ENCODE measurements around the gene CCDC197.
A peak's percentile ranks its signal among the peaks of the same experiment; 100 is the strongest.

Gene CCDC197

DNA sequence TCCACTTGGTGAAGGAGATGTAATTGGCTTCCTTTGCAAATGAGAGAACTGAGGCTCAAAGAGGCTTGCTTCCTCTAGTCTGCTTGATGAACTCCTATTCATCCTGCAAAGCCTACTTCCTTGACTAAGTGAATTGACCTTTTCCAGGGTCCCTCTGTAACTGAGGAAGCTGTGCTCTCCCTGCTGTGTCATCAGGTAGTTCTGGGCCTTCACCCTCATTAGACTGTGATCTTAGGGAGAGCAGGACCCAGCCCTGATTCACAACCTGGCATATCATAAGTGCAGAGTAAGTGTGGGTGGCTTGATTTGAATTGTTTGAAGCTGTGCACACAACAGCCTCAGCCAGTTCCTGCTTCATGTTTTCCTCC is 37.0 kb upstream of the CCDC197 start:
- ChIA-PET CTCF (interaction anchor here (1.4 to 11.9 kb wide), 10 partner anchors 9 to 41 kb away, joined by 4 to 156 read pairs (median 10); partner anchors contain the start of genes ASB2 and CCDC197), POLR2A (interaction anchor here (0.9 to 2.9 kb wide), 8 partner anchors 8 to 41 kb away, joined by 4 to 18 read pairs (median 7); no protein-coding TSS in a partner anchor)
- TF ChIP-seq, protein P1, sequence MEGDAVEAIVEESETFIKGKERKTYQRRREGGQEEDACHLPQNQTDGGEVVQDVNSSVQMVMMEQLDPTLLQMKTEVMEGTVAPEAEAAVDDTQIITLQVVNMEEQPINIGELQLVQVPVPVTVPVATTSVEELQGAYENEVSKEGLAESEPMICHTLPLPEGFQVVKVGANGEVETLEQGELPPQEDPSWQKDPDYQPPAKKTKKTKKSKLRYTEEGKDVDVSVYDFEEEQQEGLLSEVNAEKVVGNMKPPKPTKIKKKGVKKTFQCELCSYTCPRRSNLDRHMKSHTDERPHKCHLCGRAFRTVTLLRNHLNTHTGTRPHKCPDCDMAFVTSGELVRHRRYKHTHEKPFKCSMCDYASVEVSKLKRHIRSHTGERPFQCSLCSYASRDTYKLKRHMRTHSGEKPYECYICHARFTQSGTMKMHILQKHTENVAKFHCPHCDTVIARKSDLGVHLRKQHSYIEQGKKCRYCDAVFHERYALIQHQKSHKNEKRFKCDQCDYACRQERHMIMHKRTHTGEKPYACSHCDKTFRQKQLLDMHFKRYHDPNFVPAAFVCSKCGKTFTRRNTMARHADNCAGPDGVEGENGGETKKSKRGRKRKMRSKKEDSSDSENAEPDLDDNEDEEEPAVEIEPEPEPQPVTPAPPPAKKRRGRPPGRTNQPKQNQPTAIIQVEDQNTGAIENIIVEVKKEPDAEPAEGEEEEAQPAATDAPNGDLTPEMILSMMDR (IDR thresholded peaks at IDR 0.05; ENCODE audit: control extremely low read depth, extremely low read depth, low read depth, missing control alignments): no peak
- no peak for DNase-seq (ENCODE audit: extremely low spot score)

DNA sequence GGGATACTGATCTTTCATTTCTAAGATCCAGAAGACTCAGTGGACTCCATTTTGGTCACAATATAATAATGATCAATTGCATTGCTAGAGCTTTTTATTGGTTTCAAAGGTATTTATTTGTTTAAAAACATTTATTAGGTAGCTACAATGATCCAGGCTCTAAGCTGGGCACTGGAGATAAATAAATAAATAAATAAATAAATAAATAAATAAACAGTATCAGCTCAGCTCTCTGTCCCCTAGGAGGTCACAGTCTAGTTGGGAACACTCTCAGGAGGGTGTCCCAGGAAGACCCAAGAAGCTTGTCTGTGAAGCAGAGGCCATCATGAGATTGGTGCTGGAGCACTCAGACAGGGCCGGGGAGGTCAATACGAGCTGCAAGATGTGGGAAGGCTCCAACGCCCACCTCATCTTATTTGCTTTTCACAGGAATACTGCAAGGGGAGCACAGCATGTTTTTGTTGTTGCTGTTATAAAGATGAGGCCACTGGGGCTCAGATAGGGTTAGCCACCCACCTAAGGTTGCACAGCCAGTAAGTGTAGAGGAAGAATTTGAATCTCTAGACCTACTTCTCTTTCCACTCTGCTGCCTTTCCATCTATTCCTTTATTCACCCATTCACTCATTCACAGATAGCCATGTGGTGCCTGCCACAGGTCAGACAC is 36.2 kb upstream of the CCDC197 start:
- CTCF ChIA-PET: interaction anchor here (1.1 to 11.9 kb wide), 8 partner anchors 8 to 40 kb away, joined by 4 to 156 read pairs (median 10); partner anchors contain the start of gene CCDC197
- no peak for DNase-seq (ENCODE audit: extremely low spot score)
- POLR2A ChIA-PET: interaction anchor here (0.9 to 2.9 kb wide), 5 partner anchors 10 to 40 kb away, joined by 3 to 18 read pairs (median 6); no protein-coding TSS in a partner anchor
- TF ChIP-seq, protein P1 (IDR thresholded peaks at IDR 0.05; ENCODE audit: control extremely low read depth, extremely low read depth, low read depth, missing control alignments): no peak

DNA sequence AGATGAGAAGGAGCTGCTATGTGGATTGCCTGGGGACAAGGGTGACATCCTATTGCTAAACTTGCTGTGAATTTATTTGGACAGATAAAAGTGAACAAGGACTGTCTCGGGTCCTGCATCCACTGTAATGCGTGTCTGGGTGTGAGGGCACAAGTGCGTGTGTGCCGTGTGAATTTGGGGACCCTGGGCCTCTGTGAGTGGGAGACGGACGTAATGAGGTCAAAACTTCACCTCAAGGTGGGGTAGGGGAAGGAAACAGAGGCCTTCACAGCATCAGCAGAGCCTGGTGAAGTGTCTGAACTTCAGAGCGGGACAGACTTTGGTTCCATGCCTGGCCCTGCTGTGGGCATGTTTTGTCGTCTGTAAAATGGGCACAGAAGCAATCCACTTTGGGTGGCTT is 35.5 kb upstream of the CCDC197 start:
- POLR2A ChIA-PET: interaction anchor here (0.7 to 1.4 kb wide), 5 partner anchors 10 to 34 kb away, joined by 3 to 5 read pairs (median 3); no protein-coding TSS in a partner anchor
- TF ChIP-seq, protein P1 (IDR thresholded peaks at IDR 0.05; ENCODE audit: control extremely low read depth, extremely low read depth, low read depth, missing control alignments): no peak
- CTCF ChIA-PET: interaction anchor here (1.4 to 11.9 kb wide), 6 partner anchors 8 to 40 kb away, joined by 4 to 156 read pairs (median 29); partner anchors contain the start of gene CCDC197
- DNase-seq (ENCODE audit: extremely low spot score): no peak

DNA sequence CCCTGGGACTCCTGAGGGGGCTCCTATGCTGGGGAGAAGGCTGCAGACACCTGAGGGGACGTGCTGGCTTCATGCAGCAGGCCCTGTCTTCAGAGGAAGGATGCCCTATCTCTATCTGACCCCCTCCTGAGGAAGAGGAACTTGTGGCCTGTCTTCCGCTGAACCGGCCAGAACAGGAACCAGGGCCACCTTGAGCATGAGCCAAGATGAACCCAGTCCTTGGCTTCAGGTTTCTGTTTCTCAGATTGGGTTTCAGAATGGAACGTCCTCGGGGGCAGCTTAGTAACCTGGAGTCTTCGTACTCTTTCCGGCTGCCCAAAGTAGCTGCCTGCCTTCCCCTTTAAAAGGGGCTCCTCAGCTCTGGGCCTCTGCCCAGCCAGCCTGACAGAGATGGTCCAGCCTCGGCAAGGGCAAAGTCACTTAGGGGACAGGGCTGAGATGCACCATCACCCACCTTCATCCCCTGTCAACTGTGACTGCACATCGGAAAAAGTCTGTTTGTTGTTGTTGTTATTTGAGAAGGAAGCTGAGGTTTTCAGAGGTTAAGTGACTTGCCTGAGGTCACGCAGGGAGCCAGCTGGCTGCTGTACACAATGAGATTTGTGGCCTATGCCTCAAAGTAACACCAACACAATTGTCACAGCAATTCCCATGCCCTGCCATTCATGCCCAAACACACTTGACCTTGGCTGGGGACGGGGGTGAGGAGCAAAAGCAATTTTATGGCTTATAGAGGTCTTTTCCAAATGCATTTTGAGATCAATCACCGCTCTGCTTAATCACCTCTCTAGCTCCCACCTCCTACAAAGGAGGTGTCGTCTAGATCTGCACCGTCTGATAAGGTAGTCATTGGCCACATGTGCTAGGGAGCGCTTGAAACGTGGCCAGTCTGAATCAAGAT is 34.1 kb upstream of the CCDC197 start:
- TF ChIP-seq, protein P1 (IDR thresholded peaks at IDR 0.05; ENCODE audit: control extremely low read depth, extremely low read depth, low read depth, missing control alignments): no peak
- DNase-seq (ENCODE audit: extremely low spot score): peak; percentile 78
- ChIA-PET CTCF (interaction anchor here (1.2 to 11.9 kb wide), 9 partner anchors 8 to 39 kb away, joined by 3 to 156 read pairs (median 5); partner anchors contain the start of gene ASB2), POLR2A (interaction anchor here (0.5 to 1.2 kb wide), 5 partner anchors 8 to 34 kb away, joined by 3 read pairs; partner anchors contain the start of gene CCDC197)

DNA sequence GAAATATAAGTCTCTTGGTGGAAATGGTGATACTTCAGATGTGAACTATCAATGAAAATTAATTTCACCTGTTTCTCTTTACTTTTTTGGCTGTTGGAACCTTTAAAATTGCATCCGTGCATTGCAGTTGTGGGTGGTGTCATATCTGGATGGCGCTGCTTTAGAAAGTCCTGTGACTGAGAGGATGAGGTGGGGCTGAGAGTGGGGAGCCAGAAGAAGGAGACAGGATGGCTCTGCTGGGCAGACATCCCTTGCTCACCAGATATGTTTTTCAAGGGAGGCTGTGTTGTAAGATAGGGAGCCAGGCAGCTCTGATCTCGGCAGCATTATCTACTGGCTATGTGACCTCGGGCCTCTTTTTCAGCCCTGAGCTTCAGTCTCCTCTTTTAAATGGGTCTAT is 33.4 kb upstream of the CCDC197 start:
- no peak for DNase-seq (ENCODE audit: extremely low spot score)
- ChIA-PET CTCF (interaction anchor here (1.1 to 11.9 kb wide), 10 partner anchors 7 to 41 kb away, joined by 3 to 156 read pairs (median 4); partner anchors contain the start of gene ASB2), POLR2A (interaction anchor here (0.6 to 1.2 kb wide), 4 partner anchors 7 to 24 kb away, joined by 3 read pairs; no protein-coding TSS in a partner anchor)
- TF ChIP-seq, protein P1 (IDR thresholded peaks at IDR 0.05; ENCODE audit: control extremely low read depth, extremely low read depth, low read depth, missing control alignments): no peak

DNA sequence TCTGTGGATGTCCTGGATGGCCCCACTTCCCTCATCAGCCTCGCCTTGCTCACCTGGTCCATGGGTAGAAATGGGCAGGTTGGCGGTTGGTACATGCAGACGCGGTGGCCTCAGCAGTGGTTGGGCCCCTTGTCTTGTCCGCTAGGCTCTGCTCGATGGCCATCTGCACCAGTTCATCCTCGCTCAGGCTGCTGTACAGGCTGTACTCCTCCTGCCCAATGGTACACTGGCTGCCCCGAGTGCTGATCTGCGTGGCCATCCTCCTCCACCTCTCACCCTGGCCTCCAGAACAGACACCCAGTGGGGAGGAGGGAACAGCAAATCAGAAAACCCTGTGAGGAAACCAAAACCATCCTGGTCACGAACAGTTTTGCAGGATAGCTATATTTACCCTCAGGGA is 32.8 kb upstream of the CCDC197 start:
- DNase-seq (ENCODE audit: extremely low spot score): no peak
- CTCF ChIA-PET: interaction anchor here (1.1 to 11.9 kb wide), 7 partner anchors 8 to 41 kb away, joined by 3 to 156 read pairs (median 7); partner anchors contain the start of gene ASB2
- TF ChIP-seq, protein P1 (IDR thresholded peaks at IDR 0.05; ENCODE audit: control extremely low read depth, extremely low read depth, low read depth, missing control alignments): no peak
- POLR2A ChIA-PET: interaction anchor here (1.1 kb wide), 1 partner anchor 18 kb away, joined by 3 read pairs; no protein-coding TSS in a partner anchor
